GM19455 (cell line): ENCODE measurements around the gene DOK6.
"Not testable (repeated sequence)": the region's sequence is repeated elsewhere in the genome, so short reads cannot be mapped to it uniquely, and the experiment has no call there.

ENCODE experiments used
- ATAC-seq: cut with Tn5 transposase; IDR thresholded peaks from one replicate; pipeline ENCODE4 v1.9.1; 2021; ENCODE audit not compliant: unreplicated experiment

Gene DOK6

DNA sequence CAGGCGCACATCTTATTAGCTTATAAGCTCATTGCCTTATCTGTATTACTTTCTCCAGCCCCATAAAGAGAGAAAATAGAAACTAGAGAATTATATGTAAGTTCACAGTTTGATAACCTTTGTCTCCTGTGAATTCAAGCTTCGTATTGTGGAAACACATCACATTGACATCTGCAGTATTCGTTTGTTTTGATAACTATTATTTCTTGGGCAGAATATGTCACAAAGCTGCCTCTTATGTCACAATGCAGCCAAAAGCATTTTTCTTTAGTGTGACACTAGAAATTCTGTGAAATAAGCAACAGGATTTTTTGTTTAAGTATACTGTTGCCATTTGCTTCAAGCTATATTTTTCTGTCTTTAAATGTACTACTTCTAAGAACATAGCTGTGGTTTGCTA, 221.5 kb downstream of the DOK6 start:
- ATAC-seq, result no peak

DNA sequence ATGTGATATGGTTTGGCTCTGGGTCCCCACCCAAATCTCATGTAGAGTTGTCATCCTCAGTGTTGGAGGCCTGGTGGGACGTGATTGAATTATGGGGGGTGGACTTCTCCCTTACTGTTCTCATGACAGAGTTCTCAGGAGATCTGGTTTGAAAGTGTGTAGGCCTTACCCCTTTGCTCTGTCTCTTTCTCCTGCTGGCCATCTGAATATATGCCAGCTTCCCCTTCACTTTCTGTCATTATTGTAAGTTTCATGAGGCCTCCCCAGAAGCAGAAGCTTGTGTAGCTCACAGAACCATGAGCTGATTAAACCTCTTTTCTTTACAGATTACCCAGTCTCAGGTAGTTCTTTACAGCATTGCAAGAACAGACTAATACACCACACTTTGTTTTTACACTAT, 222.3 kb downstream of the DOK6 start:
- no peak for ATAC-seq

DNA sequence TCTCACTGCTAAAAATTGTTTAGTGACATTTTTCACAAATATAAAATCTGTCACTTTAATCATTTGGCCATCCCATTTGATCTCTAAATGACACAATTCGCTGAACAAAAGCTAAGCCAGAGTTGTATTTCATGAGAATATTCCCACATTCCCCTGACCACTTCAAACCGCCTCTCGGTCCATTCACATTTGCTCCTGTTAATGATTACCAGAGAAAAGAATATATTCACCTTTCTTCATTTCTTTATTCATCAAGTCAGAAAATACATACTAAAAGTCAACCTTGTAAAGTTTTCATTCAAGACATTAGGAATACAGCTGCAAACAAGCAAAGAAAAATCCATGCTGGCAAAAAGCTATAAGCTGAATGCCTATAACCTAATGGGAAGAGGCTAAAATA, 225.5 kb downstream of the DOK6 start:
- no peak for ATAC-seq

DNA sequence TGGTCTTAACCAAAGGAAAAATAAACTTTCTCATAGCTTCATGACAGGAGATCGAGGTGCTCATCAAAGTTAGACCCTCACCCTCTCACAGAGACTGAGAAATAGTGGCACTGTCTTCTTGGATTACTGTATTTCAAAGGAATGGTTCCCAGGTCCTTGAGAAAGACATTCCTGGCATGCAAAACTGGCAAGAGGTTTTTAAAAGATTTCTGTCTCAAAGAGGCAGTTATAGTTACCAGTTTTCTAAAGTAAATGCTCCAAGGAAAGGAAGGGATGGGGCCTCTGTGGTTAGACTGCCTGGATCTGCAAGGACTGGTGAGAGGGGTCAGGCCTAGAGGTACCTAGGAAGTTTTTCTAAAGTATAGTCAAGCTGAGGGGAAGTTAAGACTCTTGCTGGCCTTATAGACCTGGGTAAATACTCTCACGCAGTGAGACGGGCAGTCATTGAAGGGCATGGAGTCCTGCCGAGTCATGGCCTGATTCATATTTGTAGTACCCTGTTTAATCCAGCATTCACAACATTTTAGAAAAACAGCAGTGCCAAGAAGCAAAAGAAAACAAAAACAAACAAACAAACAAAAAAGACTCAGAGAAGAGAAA, 226.1 kb downstream of the DOK6 start:
- ATAC-seq, result no peak

DNA sequence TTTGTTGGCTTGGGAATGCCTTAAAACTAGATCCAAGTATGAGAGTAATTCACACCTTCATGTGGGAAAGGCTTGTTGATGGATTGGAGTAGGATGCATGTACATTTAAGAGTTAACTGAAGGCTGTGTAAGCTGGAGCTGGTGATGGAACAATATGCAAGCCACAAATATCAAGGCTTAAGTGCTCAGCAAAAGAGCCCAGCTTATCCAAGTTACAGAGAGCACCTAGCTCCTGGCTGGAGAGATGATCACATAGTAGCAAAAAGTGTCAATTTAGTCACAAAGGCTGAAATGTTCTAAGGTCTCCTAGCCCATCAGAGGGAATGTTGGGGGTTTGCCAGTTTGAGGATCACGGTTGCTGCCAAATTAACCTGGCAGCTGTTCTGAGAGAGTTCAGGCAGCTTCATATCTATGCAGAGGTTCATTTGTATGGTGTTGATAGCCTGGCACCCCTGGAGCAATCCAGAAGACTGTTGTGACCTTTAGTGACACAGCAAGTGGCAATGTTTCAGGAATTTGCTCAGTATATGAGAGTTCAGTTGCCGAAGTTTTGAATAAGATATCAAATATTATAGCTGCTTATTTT, 228.2 kb downstream of the DOK6 start:
- no peak for ATAC-seq

DNA sequence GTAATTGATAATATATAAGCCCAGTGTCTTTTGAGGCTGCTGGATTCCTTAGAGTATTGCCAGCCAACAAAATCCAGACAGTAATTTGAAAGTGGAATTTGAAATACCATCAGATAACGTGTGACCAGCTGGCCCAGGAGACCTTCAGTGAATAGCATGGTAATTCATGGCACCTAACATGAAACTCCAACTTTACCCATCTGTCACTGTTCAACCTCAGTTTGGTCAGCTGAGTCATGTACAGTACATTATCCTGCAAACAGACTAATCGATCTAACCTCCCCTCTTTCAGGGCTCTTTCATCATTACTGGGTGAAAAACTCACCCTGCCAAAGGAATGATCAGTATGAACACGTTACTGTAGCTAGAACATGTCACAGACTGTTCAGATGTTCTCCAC, 230.6 kb downstream of the DOK6 start:
- no peak for ATAC-seq

DNA sequence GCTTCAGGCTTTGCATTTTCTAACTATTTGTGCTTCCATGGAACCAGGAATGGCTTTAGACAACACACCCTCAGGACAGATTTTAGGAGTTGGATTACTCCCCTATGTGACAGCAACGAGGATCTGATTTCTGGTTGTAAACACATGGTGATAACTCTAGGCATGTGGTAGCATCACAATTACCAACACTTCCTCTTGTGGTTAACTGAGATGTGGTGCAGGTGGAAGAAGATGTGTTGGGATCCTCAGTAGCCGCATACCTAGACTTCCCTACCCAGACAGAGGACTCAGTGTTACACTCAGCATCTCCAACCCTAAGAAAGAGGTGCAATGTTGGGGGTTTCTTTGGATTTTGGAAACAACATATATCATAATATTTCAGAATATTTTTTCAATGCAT, 234.8 kb downstream of the DOK6 start:
- ATAC-seq, result no peak

DNA sequence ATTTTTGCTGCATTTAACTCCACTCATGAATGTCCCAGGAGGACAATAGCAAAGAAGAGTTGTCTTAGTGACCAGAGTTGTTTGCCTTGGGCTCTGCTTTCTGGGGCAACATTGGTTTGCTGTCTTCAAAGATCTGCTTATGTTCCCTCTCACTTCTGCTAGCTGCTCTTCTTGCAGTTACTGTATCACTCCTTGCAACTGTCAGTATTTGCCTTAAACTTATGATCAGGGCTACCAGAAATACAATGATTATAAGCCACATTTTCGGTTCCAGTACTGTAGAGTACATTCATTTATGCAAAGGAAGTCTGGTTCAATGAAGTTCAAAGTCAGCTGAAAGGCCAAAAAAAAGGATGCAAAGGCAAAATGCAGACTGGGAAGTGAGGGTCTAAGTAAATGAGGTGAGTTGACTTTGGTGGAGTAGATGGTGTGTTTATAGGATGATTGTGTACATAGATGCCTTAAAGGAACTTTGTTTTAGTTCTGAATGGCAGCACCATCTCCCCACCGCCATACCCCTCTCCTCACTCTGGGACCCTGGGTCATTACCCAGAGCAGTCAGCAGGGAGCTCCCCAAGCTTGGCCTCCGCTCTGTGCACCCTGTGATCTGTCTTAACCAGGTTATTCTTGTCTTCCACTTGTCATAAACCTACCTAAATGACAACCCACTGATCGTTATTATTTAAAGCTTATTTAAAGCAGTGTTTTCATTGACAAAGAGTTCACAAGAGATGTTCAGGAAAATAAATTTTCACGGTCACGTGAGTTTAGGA, 236.0 kb downstream of the DOK6 start:
- no peak for ATAC-seq

DNA sequence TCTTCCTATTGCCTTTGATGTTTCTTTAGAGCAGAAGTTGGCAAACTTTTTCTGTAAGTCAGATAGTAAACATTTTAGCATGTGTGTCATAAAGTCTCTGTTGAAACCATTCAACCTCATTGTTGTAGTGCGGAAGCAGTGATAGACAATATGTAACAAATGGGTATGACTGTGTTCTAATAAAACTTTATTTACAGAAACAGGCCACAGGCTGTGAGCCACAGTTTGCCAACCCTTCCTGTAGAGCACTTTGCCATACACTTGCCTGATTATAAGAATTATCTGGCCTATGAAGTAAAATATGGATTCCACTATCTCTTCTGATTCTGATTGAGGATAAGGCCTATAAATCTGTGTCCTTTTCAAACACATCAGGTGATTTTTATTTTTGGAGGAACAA, 237.4 kb downstream of the DOK6 start:
- ATAC-seq, result no peak

DNA sequence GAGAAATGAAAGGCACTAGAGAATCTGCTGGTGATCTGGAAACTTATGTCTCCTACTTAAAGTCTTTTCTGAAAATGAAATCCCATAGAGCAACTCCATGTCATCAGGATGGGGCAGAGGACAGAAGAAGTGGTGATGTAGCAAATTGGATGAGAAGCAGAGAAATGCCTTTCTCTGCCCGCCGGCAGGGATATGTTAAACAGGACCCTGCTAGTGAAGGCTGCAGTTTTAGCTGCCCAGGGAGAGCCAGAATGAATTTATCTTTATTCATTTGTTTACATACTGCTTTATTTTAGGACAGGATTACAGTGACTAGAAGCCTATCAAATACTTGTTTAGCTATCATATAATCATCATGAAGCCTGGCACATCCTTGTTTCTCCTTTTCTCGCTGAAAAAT, 247.0 kb downstream of the DOK6 start:
- no peak for ATAC-seq

DNA sequence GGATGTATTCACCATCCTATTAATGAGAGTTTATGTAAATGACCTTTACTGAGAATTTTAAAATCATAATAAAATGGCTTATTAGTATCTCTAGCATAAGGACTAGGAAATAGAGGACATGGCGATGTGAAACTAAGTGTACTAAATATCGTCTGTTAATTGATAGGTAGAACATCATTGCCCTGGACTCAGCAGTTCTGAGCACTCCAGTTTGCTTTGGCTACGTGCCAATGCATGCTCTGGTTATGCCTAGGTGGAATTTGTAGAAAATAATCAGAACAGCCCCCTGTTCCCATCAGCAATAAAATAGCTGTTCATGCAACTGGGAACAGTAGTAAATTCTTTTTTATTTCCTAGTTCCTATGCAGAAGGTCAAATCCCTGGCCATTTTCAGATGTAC, 247.8 kb downstream of the DOK6 start:
- no peak for ATAC-seq

DNA sequence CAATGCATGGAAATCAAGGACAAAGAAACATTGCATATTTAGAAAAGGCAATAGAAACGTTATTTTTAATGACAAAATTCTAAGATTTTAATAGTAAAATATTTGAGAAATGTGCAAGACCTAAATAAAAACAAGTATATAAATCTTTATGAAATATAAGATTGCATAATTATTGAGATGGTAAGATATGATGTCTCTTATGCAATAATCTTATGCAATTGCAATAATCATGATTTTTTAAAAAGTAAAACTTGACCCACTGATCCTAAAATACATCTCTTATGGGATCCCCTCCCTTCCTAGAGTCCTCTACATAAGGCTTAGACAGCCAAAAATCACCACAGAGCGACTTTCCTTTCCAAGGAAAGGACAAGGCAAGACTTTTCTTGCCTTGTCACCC, 249.0 kb downstream of the DOK6 start:
- ATAC-seq, result no peak

DNA sequence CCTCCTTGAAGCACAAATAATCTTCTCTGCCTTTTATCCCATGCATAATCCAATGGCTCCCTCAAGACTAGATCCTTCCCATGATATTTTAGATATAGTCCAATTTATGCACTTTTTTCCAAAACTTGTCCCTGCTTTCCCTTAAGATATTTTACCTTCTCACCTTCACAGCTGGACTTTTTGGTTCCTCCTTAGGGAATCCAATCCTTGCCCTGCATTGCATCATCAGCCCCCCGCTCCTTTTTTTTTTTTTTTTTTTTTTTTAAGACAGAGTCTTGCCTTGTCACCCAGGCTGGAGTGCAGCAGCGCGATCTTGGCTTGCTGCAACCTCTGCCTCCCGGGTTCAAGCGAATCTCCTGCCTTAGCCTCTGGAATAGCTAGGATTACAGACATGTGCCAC, 250.6 kb downstream of the DOK6 start:
- no peak for ATAC-seq

DNA sequence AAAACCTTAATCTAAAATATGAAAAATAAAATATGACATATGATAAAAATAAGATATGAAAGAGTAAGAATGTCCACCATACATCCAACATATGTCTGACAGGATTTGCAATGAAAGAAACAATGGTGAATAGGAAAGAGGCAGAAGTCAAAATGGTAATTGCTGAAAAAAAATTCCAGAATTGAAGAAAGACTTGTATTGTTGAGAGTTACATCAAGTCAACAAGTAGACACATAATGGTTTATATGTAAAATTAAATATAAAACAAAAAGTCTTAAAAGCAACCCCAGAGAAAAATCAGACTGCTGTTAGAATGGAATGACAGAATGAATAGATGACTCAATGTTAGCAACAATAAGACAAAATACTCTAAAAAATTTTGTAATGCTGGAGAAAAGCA, 255.1 kb downstream of the DOK6 start:
- no peak for ATAC-seq

DNA sequence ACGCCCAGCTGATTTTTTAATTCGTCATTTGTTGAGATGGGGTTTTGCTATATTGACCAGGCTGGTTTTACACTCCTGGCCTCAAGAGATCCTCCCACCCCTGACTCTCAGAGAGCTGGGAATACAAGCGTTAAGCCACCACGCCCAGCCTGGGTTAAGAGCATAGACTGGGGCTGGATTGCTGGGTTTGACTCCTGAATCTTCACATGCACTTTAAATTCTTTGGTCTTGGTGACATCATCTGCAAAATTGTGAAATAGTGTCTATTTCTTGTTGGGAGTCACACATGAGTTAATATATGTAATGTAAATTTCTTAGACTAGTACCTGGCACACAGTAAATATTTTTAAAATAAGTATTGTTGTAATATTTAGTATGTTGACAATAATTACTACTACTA, 257.4 kb downstream of the DOK6 start:
- no peak for ATAC-seq

DNA sequence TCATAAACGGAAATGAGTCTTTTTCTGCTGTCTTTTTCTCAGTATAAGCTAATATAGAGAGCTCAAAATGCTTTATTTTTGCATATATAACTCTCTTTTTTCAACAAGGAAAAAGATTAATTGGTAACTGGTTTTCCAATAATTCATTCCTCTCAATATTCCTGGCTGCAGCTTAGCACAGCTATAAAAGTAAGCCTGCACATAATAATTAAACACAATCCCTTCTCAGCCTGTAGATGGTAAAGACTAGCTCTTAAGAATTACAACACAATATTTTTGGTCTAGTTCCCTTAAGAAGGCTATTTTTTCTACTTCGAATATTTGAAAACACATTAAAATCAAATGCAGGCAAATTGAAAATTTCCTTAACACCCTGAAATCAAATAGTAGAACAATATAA, 258.0 kb downstream of the DOK6 start:
- ATAC-seq, result no peak

DNA sequence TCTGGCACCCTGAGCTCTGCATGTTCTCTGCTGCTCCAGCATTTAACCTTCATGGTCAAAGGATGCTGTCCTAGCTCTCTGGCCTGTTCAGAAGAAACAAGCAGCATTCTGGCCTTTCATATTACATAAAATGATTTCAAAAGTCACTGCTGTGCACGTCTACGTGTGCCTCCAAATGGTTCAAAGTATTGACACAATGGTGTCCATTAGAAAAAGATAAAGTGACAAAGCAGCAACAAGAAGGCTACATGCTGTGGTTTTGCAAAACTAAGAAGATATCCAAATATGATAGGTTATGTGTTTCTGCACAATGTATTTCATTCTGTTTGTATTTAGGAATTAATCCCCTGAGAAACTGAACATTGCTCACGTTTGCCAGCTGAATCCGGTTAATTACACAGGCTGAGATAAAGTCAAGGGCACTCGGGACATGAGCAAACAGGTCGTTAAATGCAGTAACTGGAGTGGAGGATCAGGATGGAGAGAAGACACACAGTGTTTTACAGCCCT, 258.5 kb downstream of the DOK6 start:
- no peak for ATAC-seq

DNA sequence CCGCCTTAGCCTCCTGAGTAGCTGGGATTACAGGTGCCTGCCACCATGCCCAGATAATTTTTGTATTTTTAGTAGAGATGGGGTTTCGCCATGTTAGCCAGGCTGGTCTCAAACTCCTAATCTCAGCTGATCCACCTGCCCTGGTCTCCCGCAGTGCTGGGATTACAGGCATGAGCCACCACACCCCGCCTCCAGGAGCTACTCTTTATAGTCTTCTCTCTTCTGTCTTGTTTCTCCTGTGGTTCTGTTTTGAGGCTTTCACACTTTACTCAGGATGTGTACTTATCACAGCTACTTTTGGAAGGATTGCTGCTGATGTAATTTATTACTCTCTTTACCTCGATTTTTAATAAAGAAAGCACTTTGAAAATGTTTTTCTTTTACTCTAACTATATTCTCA, 261.4 kb downstream of the DOK6 start:
- ATAC-seq, result not testable (repeated sequence)

DNA sequence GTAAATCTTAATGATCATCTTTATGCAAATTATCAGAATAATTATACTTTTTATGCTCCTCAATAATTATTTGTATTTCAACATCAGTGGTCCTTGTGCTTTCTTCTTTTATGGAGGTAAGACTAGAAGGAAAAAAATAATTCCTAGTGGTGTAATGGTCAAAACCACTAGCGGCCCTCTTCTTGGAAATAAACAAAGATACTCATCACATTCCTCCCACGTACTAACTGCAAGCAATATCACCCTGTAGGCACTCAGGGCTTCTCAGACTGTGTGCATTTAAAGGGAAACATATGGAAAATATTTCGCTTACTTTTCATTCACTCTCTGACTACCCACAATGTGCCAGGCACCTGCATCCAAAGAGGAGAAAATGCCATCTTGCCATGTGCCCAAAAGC, 263.7 kb downstream of the DOK6 start:
- no peak for ATAC-seq

DNA sequence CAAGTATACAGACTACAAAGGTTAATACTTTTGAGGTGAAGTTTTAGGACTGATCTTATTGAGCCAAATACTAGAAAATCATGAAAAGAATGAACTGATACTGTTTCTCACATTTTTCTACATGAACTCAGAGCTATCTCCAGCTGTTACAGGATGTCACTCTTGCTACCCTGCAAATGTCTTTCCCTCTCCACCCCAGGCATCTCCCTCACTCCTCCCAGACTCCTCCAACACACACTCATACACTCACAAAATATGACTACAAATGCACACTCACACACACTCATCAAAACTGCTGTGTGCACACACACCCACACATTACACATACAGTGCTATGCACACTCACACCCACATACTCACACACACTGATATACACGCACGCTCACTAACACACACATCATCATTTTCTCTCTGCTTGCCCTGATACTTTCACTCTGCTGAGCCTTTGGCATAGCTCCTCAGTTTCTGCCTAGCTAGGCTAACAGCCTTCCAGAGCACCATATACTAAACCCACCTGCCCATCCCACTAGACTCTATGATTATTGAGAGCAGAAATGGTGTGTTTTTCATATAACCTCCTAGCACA, 273.7 kb downstream of the DOK6 start:
- ATAC-seq, result no peak

DNA sequence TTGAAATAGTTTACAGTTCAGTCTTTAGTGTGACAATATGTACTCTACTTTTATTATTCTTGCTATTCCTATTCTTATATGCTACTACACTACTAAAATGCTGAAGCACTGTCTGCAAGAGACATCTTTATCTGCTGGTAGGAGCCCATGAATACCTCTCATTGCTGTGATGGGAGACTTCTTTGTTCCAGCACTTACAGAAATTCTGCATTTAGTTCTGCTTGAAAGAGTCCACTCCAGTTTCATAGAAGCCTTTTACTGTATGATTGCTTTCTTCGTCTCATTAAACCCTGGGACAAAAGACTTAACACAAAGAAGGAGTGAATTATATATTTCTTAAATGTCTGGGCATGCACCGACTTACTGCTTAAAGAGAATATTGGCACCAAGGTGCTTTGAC, 274.3 kb downstream of the DOK6 start:
- no peak for ATAC-seq

DNA sequence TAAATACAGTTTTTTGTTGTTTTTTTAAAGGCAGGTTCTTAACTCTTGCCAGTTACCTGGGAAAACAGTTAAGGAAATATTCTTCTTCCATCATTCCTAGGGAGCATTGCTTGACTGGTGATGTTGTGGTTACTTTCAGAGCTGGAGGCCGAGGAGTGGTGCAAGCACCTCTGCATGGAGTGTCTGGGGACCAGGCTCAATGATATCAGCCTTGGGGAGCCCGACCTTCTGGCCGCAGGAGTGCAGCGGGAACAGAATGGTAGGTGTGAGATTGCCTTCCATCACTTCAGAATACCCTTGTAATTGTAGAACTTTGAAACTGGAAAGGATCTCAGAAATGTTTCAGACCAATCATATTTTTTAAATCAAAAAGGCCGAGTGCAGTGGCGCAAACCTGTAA, 276.9 kb downstream of the DOK6 start:
- no peak for ATAC-seq
